Neutrophil (primary cell): ENCODE measurements around the gene YBX1.
"Not testable (repeated sequence)": the region's sequence is repeated elsewhere in the genome, so short reads cannot be mapped to it uniquely, and the experiment has no call there.

Source experiments
- H3K27ac ChIP-seq: fragments of 200-600 bp; sonication (generic); 2 replicates; pipeline ENCODE4 v1.5.1; 2016; ENCODE audit warnings: mild to moderate bottlenecking, moderate library complexity
- H3K27me3 ChIP-seq: fragments of 200-600 bp; sonication (generic); 2 replicates; pipeline ENCODE4 v1.6.0; 2016; ENCODE audit warnings: mild to moderate bottlenecking
- H3K36me3 ChIP-seq: fragments of 200-600 bp; sonication (generic); 2 replicates; pipeline ENCODE4 v1.5.1; 2017
- H3K4me1 ChIP-seq, 2 experiments: fragments of 200-600 bp in 1 of 2; sonication (generic) in 1 of 2; 1 replicate in 1 of 2; 2 replicates in 1 of 2; pipeline versions ENCODE4 v1.5.1 to v1.6.1; 2013 to 2016; ENCODE audit warnings: low read depth in 1 of 2, low read length in 1 of 2, mild to moderate bottlenecking in 1 of 2, moderate library complexity in 1 of 2; ENCODE audit not compliant: control insufficient read depth in 1 of 2, insufficient read depth in 1 of 2
- H3K4me3 ChIP-seq, 2 experiments: fragments of 200-600 bp in 1 of 2; sonication (generic) in 1 of 2; 1 replicate in 1 of 2; 2 replicates in 1 of 2; pipeline ENCODE4 v1.5.1; 2013 to 2016; ENCODE audit warnings: low read depth in 1 of 2, low read length in 1 of 2, mild to moderate bottlenecking in 1 of 2, moderate library complexity in 1 of 2
- H3K9me3 ChIP-seq: fragments of 200-600 bp; sonication (generic); 2 replicates; pipeline ENCODE4 v1.5.1; 2016
- CTCF ChIP-seq: fragments of 200-600 bp; sonication (generic); IDR thresholded peaks from 2 replicates; pipeline ENCODE4 v1.5.1; 2016; ENCODE audit warnings: antibody characterized with exemption

YBX1 gene

GRCh38 chr1:42720868-42721267 is 38.6 kb downstream of the YBX1 start:
- Histone ChIP-seq H3K27me3 (no peaks in the 10 kb centered on the region), H3K4me3 (no peak overlapping the region), H3K4me1 (no peaks in the 10 kb centered on the region), H3K36me3 (no peaks in the 10 kb centered on the region), H3K27ac (no peak overlapping the region), H3K9me3 (no peaks in the 10 kb centered on the region)
- TF ChIP-seq CTCF = no peak

GRCh38 chr1:42721926-42722325 is 39.7 kb downstream of the YBX1 start:
- TF ChIP-seq CTCF = no peak
- no peaks in the 10 kb centered on the region for H3K36me3 ChIP-seq
- H3K27ac ChIP-seq = no peak overlapping the region
- H3K27me3 ChIP-seq = no peaks in the 10 kb centered on the region
- no peaks in the 10 kb centered on the region for H3K4me1 ChIP-seq
- no peaks in the 10 kb centered on the region for H3K9me3 ChIP-seq
- H3K4me3 ChIP-seq = no peak overlapping the region

GRCh38 chr1:42722403-42722802 is 40.2 kb downstream of the YBX1 start:
- not testable (repeated sequence) for H3K4me3 ChIP-seq, H3K9me3 ChIP-seq, H3K4me1 ChIP-seq, H3K27ac ChIP-seq, H3K36me3 ChIP-seq, H3K27me3 ChIP-seq

- Histone ChIP-seq H3K4me3 (no peak overlapping the region), H3K36me3 (no peaks in the 10 kb centered on the region), H3K9me3 (no peaks in the 10 kb centered on the region), H3K27ac (no peak overlapping the region), H3K4me1 (no peaks in the 10 kb centered on the region), H3K27me3 (no peaks in the 10 kb centered on the region)
- no peak for TF ChIP-seq CTCF
Observed at GRCh38 chr1:42723511-42723910, 41.3 kb downstream of the YBX1 start.

GRCh38 chr1:42725820-42726219 is 43.6 kb downstream of the YBX1 start:
- not testable (repeated sequence) for H3K9me3 ChIP-seq, H3K27ac ChIP-seq, H3K27me3 ChIP-seq, H3K4me3 ChIP-seq, H3K36me3 ChIP-seq, H3K4me1 ChIP-seq

- Histone ChIP-seq H3K4me3 (no peak overlapping the region), H3K4me1 (no peaks in the 10 kb centered on the region), H3K27me3 (no peaks in the 10 kb centered on the region), H3K36me3 (no peaks in the 10 kb centered on the region), H3K9me3 (no peaks in the 10 kb centered on the region), H3K27ac (no peak overlapping the region)
- TF ChIP-seq CTCF = no peak
Observed at GRCh38 chr1:42730002-42730401, 47.8 kb downstream of the YBX1 start.

GRCh38 chr1:42730988-42731387 is 48.8 kb downstream of the YBX1 start:
- Histone ChIP-seq H3K4me3 (no peak overlapping the region), H3K36me3 (no peaks in the 10 kb centered on the region), H3K4me1 (no peaks in the 10 kb centered on the region), H3K27me3 (no peaks in the 10 kb centered on the region), H3K9me3 (no peaks in the 10 kb centered on the region), H3K27ac (no peak overlapping the region)
- TF ChIP-seq CTCF = no peak
